Liver (tissue), 9 donors: ENCODE measurements around the gene KIF5A. TPM values are rescaled to one million over a fixed set of nuclear protein-coding genes. Genes with fewer than 3 reads are reported as not detected.

Experiments
- DNase-seq: peaks from one replicate; pipeline ENCODE4 v3.0.0-alpha.2; 2017; ENCODE audit warnings: low spot score
- H3K27ac ChIP-seq, 2 donors: one replicate each; pipeline ENCODE4 v1.7.0; 2013; ENCODE audit warnings: inconsistent platforms in 2 of 2, low read length in 2 of 2, control low read depth in 1 of 2, low read depth in 1 of 2, mild to moderate bottlenecking in 1 of 2
- H3K27me3 ChIP-seq, 4 donors: one replicate each; pipeline versions ENCODE4 v1.6.1 to v1.7.0; 2013; ENCODE audit warnings: low read length in 3 of 4, inconsistent platforms in 1 of 4, mild to moderate bottlenecking in 1 of 4, moderate library complexity in 1 of 4; ENCODE audit not compliant: control insufficient read depth in 4 of 4, insufficient read depth in 4 of 4
- H3K36me3 ChIP-seq, 4 donors: one replicate each; pipeline versions ENCODE4 v1.6.1 to v1.7.0; 2013; ENCODE audit warnings: low read length in 3 of 4, mild to moderate bottlenecking in 3 of 4, low read depth in 1 of 4, moderate library complexity in 1 of 4; ENCODE audit not compliant: control insufficient read depth in 4 of 4, insufficient read depth in 3 of 4
- H3K4me1 ChIP-seq, 4 donors: one replicate each; pipeline versions ENCODE4 v1.6.1 to v1.7.0; 2013; ENCODE audit warnings: low read length in 3 of 4, mild to moderate bottlenecking in 3 of 4, moderate library complexity in 1 of 4; ENCODE audit not compliant: control insufficient read depth in 4 of 4, insufficient read depth in 4 of 4
- H3K4me3 ChIP-seq, 3 donors: one replicate each; pipeline versions ENCODE4 v1.6.1 to v1.7.0; 2013; ENCODE audit warnings: low read length in 3 of 3, control low read depth in 1 of 3, low read depth in 1 of 3, mild to moderate bottlenecking in 1 of 3
- H3K9ac ChIP-seq, 2 donors: one replicate each; pipeline ENCODE4 v1.7.0; 2013; ENCODE audit warnings: low read length in 2 of 2, mild to moderate bottlenecking in 2 of 2, moderate library complexity in 2 of 2, control low read depth in 1 of 2, low read depth in 1 of 2
- H3K9me3 ChIP-seq, 4 donors: one replicate each; pipeline versions ENCODE4 v1.6.1 to v1.7.0; 2013; ENCODE audit warnings: low read length in 3 of 4; ENCODE audit not compliant: control insufficient read depth in 4 of 4
- EGR1 ChIP-seq, 2 donors: IDR thresholded peaks; 2 replicates each; pipeline ENCODE4 v1.6.1; 2016 to 2018; ENCODE audit warnings: antibody characterized with exemption in 2 of 2, low read depth in 2 of 2
- FOXA1 ChIP-seq: IDR thresholded peaks from 2 replicates; pipeline ENCODE4 v1.6.1; 2016; ENCODE audit warnings: antibody characterized with exemption
- FOXA2 ChIP-seq: IDR thresholded peaks from 2 replicates; pipeline ENCODE4 v1.6.1; 2016; ENCODE audit warnings: antibody characterized with exemption
- GABPA ChIP-seq, 2 donors: IDR thresholded peaks in 1 of 2; conservative IDR thresholded peaks in 1 of 2; 2 replicates each; pipeline ENCODE4 v1.6.1; 2016; ENCODE audit warnings: antibody characterized with exemption in 2 of 2, mild to moderate bottlenecking in 1 of 2, moderate library complexity in 1 of 2
- HNF4A ChIP-seq, 2 donors: conservative IDR thresholded peaks; 2 replicates each; pipeline ENCODE4 v1.6.1; 2016; ENCODE audit warnings: antibody characterized with exemption in 2 of 2, mild to moderate bottlenecking in 2 of 2
- HNF4G ChIP-seq: IDR thresholded peaks from 2 replicates; pipeline ENCODE4 v1.6.1; 2016; ENCODE audit warnings: antibody characterized with exemption
- JUND ChIP-seq, 2 donors: IDR thresholded peaks; 2 replicates each; pipeline ENCODE4 v1.6.1; 2016; ENCODE audit warnings: antibody characterized with exemption in 2 of 2
- NR2F2 ChIP-seq: IDR thresholded peaks from 2 replicates; pipeline ENCODE4 v1.6.1; 2016; ENCODE audit warnings: antibody characterized with exemption
- RAD21 ChIP-seq, 2 donors: IDR thresholded peaks; 2 replicates each; pipeline ENCODE4 v1.6.1; 2016; ENCODE audit warnings: antibody characterized with exemption in 2 of 2, mild to moderate bottlenecking in 2 of 2
- REST ChIP-seq: IDR thresholded peaks from 2 replicates; pipeline ENCODE4 v1.6.1; 2016; ENCODE audit warnings: antibody characterized with exemption, mild to moderate bottlenecking
- RXRA ChIP-seq, 2 donors: IDR thresholded peaks; 2 replicates each; pipeline ENCODE4 v1.6.1; 2017 to 2018; ENCODE audit warnings: antibody characterized with exemption in 2 of 2, mild to moderate bottlenecking in 1 of 2
- SP1 ChIP-seq: IDR thresholded peaks from 2 replicates; pipeline ENCODE4 v1.6.1; 2018; ENCODE audit warnings: antibody characterized with exemption, mild to moderate bottlenecking
- TAF1 ChIP-seq: conservative IDR thresholded peaks from 2 replicates; pipeline ENCODE4 v1.6.1; 2016; ENCODE audit warnings: antibody characterized with exemption, mild to moderate bottlenecking
- YY1 ChIP-seq: IDR thresholded peaks from 2 replicates; pipeline ENCODE4 v1.6.1; 2016; ENCODE audit warnings: antibody characterized with exemption, mild to moderate bottlenecking
- ZBTB33 ChIP-seq: IDR thresholded peaks from 2 replicates; pipeline ENCODE4 v1.6.1; 2016; ENCODE audit warnings: antibody characterized with exemption
- WGBS: extraction: QIAGEN DNeasy Blood & Tissue Kit; methylation state at CpG from one replicate; pipeline ENCODE4 v1.1.7; 2013; 5-methylcytosine and 5-hydroxymethylcytosine counted together
- polyA plus RNA-seq, 2 donors: library from polyadenylated mRNA; stranded (reverse) in 1 of 2; unstranded in 1 of 2; fragments of 200-250 nt in 1 of 2; fragments of >200 nt in 1 of 2; fragmentation: Nextera tagmentation in 1 of 2; extraction: Ambion mirVana in 1 of 2; gene quantifications; one replicate each; pipeline versions ENCODE4 v1.2.1 to v1.2.3, GENCODE V29; 2013 to 2015
- total RNA-seq, 2 donors: library from RNA; depleted of rRNA; stranded (reverse); fragments of >200 nt; gene quantifications; one replicate each; pipeline ENCODE4 v1.2.3, GENCODE V29; 2014
- TF ChIP-seq, protein P1 (sequence below): fragments of 150-350 bp; IDR thresholded peaks from 2 replicates; pipeline ENCODE4 v1.5.1; 2017; ENCODE audit warnings: improper control_type of control experiment, low read depth, low read length; ENCODE audit not compliant: missing input control
- TF ChIP-seq, protein P2 (sequence below): IDR thresholded peaks from 2 replicates; pipeline ENCODE4 v1.6.1; 2016; ENCODE audit warnings: antibody characterized with exemption
- TF ChIP-seq, protein P3 (sequence below): IDR thresholded peaks from 2 replicates; pipeline ENCODE4 v1.6.1; 2016; ENCODE audit warnings: antibody characterized with exemption
- donor health status: healthy.
- donor health status: healthy.
- donor health status: healthy.
- donor health status: healthy.
- donor health status: healthy.

Gene KIF5A
- total and polyA plus RNA-seq, 4 donors = 0.01 to 0.42 TPM; not detected in 2

DNA sequence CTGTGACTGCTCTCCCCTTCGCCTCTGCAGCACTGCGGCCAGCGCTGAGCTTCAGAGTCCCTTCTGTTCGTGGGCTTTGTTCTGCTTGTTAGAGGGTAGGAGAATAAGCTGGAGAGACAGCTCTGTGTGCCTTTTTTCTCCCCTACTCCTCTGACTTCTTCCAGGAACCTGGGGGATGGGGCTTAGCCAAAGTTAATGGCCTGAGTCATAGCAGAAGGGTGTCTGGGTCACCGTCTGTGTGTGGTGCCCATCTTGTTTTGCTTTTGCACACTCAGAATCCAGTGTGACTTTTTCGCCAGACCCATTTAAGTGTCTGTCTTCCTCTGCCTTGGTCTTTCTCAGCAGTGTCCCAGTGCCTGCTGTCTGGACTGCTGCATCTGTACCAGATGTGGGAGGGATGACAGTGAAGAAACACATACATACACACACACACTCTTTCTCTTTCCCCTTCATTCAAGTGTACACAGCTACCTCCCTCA lies 3.0 kb downstream of the KIF5A start:
- 60% methylated on average over 6 of the region's 6 CpGs for WGBS
- Histone ChIP-seq H3K9me3 (no peaks in the 10 kb centered on the region), H3K27me3 (peaks cover 0 to 12% (median 2%) of the 10 kb centered on the region in 4 donors), H3K4me1 (peaks cover 0 to 4% (median 2%) of the 10 kb centered on the region in 4 donors), H3K27ac (no peak overlapping the region), H3K9ac (no peak overlapping the region), H3K4me3 (no peak overlapping the region), H3K36me3 (no peaks in the 10 kb centered on the region)
- TF ChIP-seq TAF1 = no peak
- TF ChIP-seq EGR1 (IDR thresholded peaks at IDR 0.05; ENCODE audit: low read depth in 2 of 2) = no peak
- no peak for TF ChIP-seq HNF4A (conservative IDR thresholded peaks at IDR 0.05)
- TF ChIP-seq YY1 = no peak
- no peak for TF ChIP-seq HNF4G
- no peak for TF ChIP-seq RAD21 (IDR thresholded peaks at IDR 0.05)
- TF ChIP-seq, protein P1, sequence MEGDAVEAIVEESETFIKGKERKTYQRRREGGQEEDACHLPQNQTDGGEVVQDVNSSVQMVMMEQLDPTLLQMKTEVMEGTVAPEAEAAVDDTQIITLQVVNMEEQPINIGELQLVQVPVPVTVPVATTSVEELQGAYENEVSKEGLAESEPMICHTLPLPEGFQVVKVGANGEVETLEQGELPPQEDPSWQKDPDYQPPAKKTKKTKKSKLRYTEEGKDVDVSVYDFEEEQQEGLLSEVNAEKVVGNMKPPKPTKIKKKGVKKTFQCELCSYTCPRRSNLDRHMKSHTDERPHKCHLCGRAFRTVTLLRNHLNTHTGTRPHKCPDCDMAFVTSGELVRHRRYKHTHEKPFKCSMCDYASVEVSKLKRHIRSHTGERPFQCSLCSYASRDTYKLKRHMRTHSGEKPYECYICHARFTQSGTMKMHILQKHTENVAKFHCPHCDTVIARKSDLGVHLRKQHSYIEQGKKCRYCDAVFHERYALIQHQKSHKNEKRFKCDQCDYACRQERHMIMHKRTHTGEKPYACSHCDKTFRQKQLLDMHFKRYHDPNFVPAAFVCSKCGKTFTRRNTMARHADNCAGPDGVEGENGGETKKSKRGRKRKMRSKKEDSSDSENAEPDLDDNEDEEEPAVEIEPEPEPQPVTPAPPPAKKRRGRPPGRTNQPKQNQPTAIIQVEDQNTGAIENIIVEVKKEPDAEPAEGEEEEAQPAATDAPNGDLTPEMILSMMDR = no peak
- TF ChIP-seq, protein P2, sequence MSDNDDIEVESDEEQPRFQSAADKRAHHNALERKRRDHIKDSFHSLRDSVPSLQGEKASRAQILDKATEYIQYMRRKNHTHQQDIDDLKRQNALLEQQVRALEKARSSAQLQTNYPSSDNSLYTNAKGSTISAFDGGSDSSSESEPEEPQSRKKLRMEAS = no peak
- TF ChIP-seq REST = no peak
- no peak for TF ChIP-seq JUND (IDR thresholded peaks at IDR 0.05)
- no peak for TF ChIP-seq RXRA (IDR thresholded peaks at IDR 0.05)
- no peak for TF ChIP-seq FOXA2
- TF ChIP-seq GABPA (IDR thresholded peaks at IDR 0.05 in 1 of 2, conservative IDR thresholded peaks at IDR 0.05 in 1 of 2) = no peak
- TF ChIP-seq NR2F2 = no peak
- DNase-seq = no peak

GRCh38 chr12:57553343-57554202 lies 3.7 kb downstream of the KIF5A start:
- no peaks in the 10 kb centered on the region for H3K9me3 ChIP-seq
- 73% methylated on average over 7 of the region's 7 CpGs for WGBS
- no peaks in the 10 kb centered on the region for H3K36me3 ChIP-seq
- no peak for DNase-seq
- H3K27ac ChIP-seq = no peak overlapping the region
- no peak overlapping the region for H3K9ac ChIP-seq
- H3K4me1 ChIP-seq = peaks cover 0 to 4% (median 2%) of the 10 kb centered on the region in 4 donors
- no peak overlapping the region for H3K4me3 ChIP-seq
- H3K27me3 ChIP-seq = peaks cover 0 to 12% (median 2%) of the 10 kb centered on the region in 4 donors
- TF ChIP-seq REST = no peak
- TF ChIP-seq, protein P2 = no peak
- no peak for TF ChIP-seq HNF4A (conservative IDR thresholded peaks at IDR 0.05)
- no peak for TF ChIP-seq NR2F2
- TF ChIP-seq TAF1 = no peak
- no peak for TF ChIP-seq FOXA1
- TF ChIP-seq, protein P3, sequence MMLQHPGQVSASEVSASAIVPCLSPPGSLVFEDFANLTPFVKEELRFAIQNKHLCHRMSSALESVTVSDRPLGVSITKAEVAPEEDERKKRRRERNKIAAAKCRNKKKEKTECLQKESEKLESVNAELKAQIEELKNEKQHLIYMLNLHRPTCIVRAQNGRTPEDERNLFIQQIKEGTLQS = no peak
- TF ChIP-seq ZBTB33 = no peak
- no peak for TF ChIP-seq SP1
- TF ChIP-seq EGR1 (IDR thresholded peaks at IDR 0.05; ENCODE audit: low read depth in 2 of 2) = no peak
- TF ChIP-seq FOXA2 = no peak
